AG10803 (cell line): ENCODE measurements around the gene TMCC1.
A peak's percentile ranks its signal among the peaks of the same experiment; 100 is the strongest.
"Not testable (repeated sequence)": the region's sequence is repeated elsewhere in the genome, so short reads cannot be mapped to it uniquely, and the experiment has no call there.

Source experiments
- DNase-seq: peaks from one replicate; pipeline ENCODE4 v3.0.0; 2010; ENCODE audit warnings: low read depth
- H3K4me3 ChIP-seq: 2 replicates; pipeline ENCODE4 v1.5.1; 2011; ENCODE audit warnings: mild to moderate bottlenecking, low read length, control low read depth
- CTCF ChIP-seq: conservative IDR thresholded peaks from 2 replicates; pipeline ENCODE4 v1.5.1; 2011; ENCODE audit warnings: mild to moderate bottlenecking, low read length, control low read depth, inconsistent platforms

TMCC1 gene

DNA sequence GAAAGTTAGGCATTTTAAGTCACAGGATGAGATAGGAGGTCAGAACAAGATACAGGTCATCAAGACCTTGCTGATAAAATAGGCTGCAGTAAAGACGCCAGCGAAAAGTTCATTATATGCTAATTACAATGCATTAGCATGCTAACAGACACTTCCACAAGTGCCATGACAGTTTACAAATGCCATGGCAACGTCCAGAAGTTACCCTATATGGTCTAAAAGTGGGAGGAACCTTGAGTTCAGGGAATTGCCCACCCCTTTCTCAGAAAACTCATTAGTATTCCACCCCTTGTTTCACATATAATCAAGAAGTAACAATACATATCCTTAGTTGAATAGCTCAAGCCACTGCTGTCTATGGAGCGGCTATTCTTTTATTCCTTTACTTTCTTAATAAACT, 194.3 kb downstream of the TMCC1 start:
- DNase-seq = no peak

GRCh38 chr3:129697229-129697969, 196.1 kb downstream of the TMCC1 start:
- TF ChIP-seq CTCF = no peak
- no peak for DNase-seq
- no peak overlapping the region for H3K4me3 ChIP-seq

More for the DNA sequence above, 194.3 kb downstream of the TMCC1 start:
- no peak for TF ChIP-seq CTCF
- no peak overlapping the region for H3K4me3 ChIP-seq

- DNase-seq, H3K4me3 ChIP-seq: not testable (repeated sequence)
These were observed 197.1 kb downstream of the TMCC1 start for GRCh38 chr3:129696430-129696829.

- TF ChIP-seq CTCF = no peak
- peak; percentile 87 for DNase-seq
- H3K4me3 ChIP-seq = no peak overlapping the region
These were observed 198.3 kb downstream of the TMCC1 start for GRCh38 chr3:129695230-129695629.

GRCh38 chr3:129694228-129694627, 199.3 kb downstream of the TMCC1 start:
- TF ChIP-seq CTCF = no peak
- DNase-seq = no peak
- H3K4me3 ChIP-seq = no peak overlapping the region

DNA sequence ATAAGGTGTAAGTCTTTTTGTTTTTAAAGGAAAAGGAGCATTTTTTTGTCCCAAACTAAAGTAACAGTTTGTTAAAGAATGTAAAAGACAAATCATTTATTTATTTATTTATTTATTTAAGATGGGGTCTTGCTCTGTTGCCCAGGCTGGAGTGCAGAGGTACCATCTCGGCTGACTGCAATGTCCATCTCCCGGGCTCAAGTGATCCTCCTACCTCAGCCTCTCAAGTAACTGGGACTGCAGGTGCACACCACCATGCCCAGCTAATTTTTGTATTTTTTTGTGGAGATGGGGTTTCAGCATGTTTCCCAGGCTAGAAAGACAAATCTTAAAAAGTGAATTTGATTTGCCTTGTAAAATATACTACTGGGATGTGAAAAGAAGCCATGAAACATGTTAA, 200.8 kb downstream of the TMCC1 start:
- TF ChIP-seq CTCF = no peak
- no peak for DNase-seq

GRCh38 chr3:129690963-129691362, 202.5 kb downstream of the TMCC1 start:
- TF ChIP-seq CTCF = no peak
- DNase-seq = no peak
- no peak overlapping the region for H3K4me3 ChIP-seq

More for the DNA sequence above, 200.8 kb downstream of the TMCC1 start:
- H3K4me3 ChIP-seq = no peak overlapping the region
